WTC11 (cell line): ENCODE data around the gene CNP. TPM values are rescaled to one million over a fixed set of nuclear protein-coding genes. Genes with fewer than 3 reads are reported as not detected.

ENCODE experiments used
- ATAC-seq: fragments of 200-7000 bp; cut with Tn5 transposase; 2 replicates; pipeline ENCODE4 v1.10.0; 2021; ENCODE audit warnings: mild to moderate bottlenecking, moderate library complexity
- CTCF ChIA-PET: fragments of 300-600 bp; sonication (Branson Sonifier 250); formaldehyde crosslinking; loops from one replicate; lab custom pipeline; 2021; ENCODE audit warnings: antibody characterized with exemption; lab: Charles Lee
- POLR2A ChIA-PET: fragments of 350-600 bp; sonication (Branson Sonifier 250); formaldehyde crosslinking; loops from one replicate; lab custom pipeline; 2021; ENCODE audit warnings: antibody characterized with exemption; lab: Charles Lee
- DNase-seq: peaks from one replicate; pipeline ENCODE4 v3.0.0; 2021; ENCODE audit warnings: low spot score
- H3K27ac Mint-ChIP-seq: 2 replicates; pipeline ENCODE4 v1.8.0; 2021; ENCODE audit warnings: mixed read lengths
- H3K27me3 Mint-ChIP-seq: 2 replicates; pipeline ENCODE4 v1.8.0; 2021; ENCODE audit warnings: low read depth, mild to moderate bottlenecking, moderate library complexity, mixed read lengths
- H3K36me3 Mint-ChIP-seq: 2 replicates; pipeline ENCODE4 v1.8.0; 2021; ENCODE audit warnings: mixed read lengths
- H3K4me1 Mint-ChIP-seq: 2 replicates; pipeline ENCODE4 v1.8.0; 2022; ENCODE audit warnings: mixed read lengths
- H3K4me3 Mint-ChIP-seq: 2 replicates; pipeline ENCODE4 v1.8.0; 2021; ENCODE audit warnings: mild to moderate bottlenecking, moderate library complexity, mixed read lengths
- H3K9me3 Mint-ChIP-seq: 2 replicates; pipeline ENCODE4 v1.8.0; 2021; ENCODE audit warnings: mixed read lengths
- CREB1 ChIP-seq: sonication (generic); formaldehyde crosslinking; IDR thresholded peaks from 2 replicates; pipeline ENCODE4 v1.8.0; 2023; ENCODE audit warnings: mild to moderate bottlenecking, missing genetic modification reagents
- FOXK1 ChIP-seq: sonication (generic); formaldehyde crosslinking; IDR thresholded peaks from 2 replicates; pipeline ENCODE4 v1.8.0; 2022; ENCODE audit warnings: mild to moderate bottlenecking, moderate library complexity, missing genetic modification reagents
- FOXP1 ChIP-seq: sonication (generic); formaldehyde crosslinking; IDR thresholded peaks from 2 replicates; pipeline ENCODE4 v1.8.0; 2022; ENCODE audit warnings: missing genetic modification reagents, mild to moderate bottlenecking, moderate library complexity, borderline replicate concordance
- GRHL2 ChIP-seq: fragments of 250-450 bp; sonication (Bioruptor Pico); IDR thresholded peaks from 2 replicates; pipeline ENCODE4 v1.8.0; 2022; ENCODE audit warnings: mild to moderate bottlenecking, moderate library complexity; ENCODE audit not compliant: insufficient replicate concordance, severe bottlenecking
- KAT7 ChIP-seq: sonication (generic); formaldehyde crosslinking; IDR thresholded peaks from 2 replicates; pipeline ENCODE4 v1.8.1; 2023; ENCODE audit warnings: missing genetic modification reagents, mild to moderate bottlenecking, borderline replicate concordance
- MXD4 ChIP-seq: fragments of 250-450 bp; sonication (Bioruptor Pico); IDR thresholded peaks from 2 replicates; pipeline ENCODE4 v1.8.0; 2021; ENCODE audit warnings: mild to moderate bottlenecking, moderate library complexity, borderline replicate concordance
- MYBL2 ChIP-seq: sonication (generic); formaldehyde crosslinking; IDR thresholded peaks from 2 replicates; pipeline ENCODE4 v1.8.1; 2023; ENCODE audit warnings: mild to moderate bottlenecking, moderate library complexity, missing genetic modification reagents
- NFE2L1 ChIP-seq: sonication (generic); formaldehyde crosslinking; IDR thresholded peaks from 2 replicates; pipeline ENCODE4 v1.8.1; 2023; ENCODE audit warnings: missing genetic modification reagents
- NR1H2 ChIP-seq: sonication (generic); formaldehyde crosslinking; IDR thresholded peaks from 2 replicates; pipeline ENCODE4 v1.9.0; 2021; ENCODE audit warnings: mild to moderate bottlenecking, moderate library complexity, missing genetic modification reagents
- PRRX2 ChIP-seq: fragments of 250-450 bp; sonication (Bioruptor Pico); IDR thresholded peaks from 2 replicates; pipeline ENCODE4 v1.8.0; 2021; ENCODE audit warnings: mild to moderate bottlenecking
- RELA ChIP-seq: sonication (generic); formaldehyde crosslinking; IDR thresholded peaks from 2 replicates; pipeline ENCODE4 v1.8.1; 2022; ENCODE audit warnings: missing genetic modification reagents, mild to moderate bottlenecking, borderline replicate concordance
- SOX15 ChIP-seq: fragments of 250-450 bp; sonication (Bioruptor Pico); IDR thresholded peaks from 2 replicates; pipeline ENCODE4 v1.9.0; 2021; ENCODE audit warnings: mild to moderate bottlenecking
- TEAD4 ChIP-seq: sonication (generic); formaldehyde crosslinking; IDR thresholded peaks from 2 replicates; pipeline ENCODE4 v1.8.0; 2022; ENCODE audit warnings: mild to moderate bottlenecking, missing genetic modification reagents
- ZNF138 ChIP-seq: sonication (generic); formaldehyde crosslinking; conservative IDR thresholded peaks from 2 replicates; pipeline ENCODE4 v1.8.1; 2022; ENCODE audit warnings: mild to moderate bottlenecking, moderate library complexity, missing genetic modification reagents
- ZNF263 ChIP-seq: sonication (generic); formaldehyde crosslinking; IDR thresholded peaks from 2 replicates; pipeline ENCODE4 v1.8.1; 2022; ENCODE audit warnings: low read depth, mild to moderate bottlenecking, moderate library complexity, missing genetic modification reagents
- ZNF396 ChIP-seq: fragments of 250-450 bp; sonication (Bioruptor Pico); IDR thresholded peaks from 2 replicates; pipeline ENCODE4 v1.8.0; 2021; ENCODE audit warnings: mild to moderate bottlenecking, moderate library complexity, borderline replicate concordance
- ZNF416 ChIP-seq: fragments of 250-450 bp; sonication (Bioruptor Pico); IDR thresholded peaks from 2 replicates; pipeline ENCODE4 v1.9.0; 2021; ENCODE audit warnings: mild to moderate bottlenecking, inconsistent platforms
- ZNF423 ChIP-seq: fragments of 250-450 bp; sonication (Bioruptor Pico); IDR thresholded peaks from 2 replicates; pipeline ENCODE4 v2.1.2; 2022; ENCODE audit warnings: mild to moderate bottlenecking, moderate library complexity
- total RNA-seq: library from RNA; stranded (reverse); gene quantifications from 3 replicates; pipeline ENCODE4 v1.2.3, GENCODE V29; 2021
- TF ChIP-seq, protein P1 (sequence below): sonication (generic); formaldehyde crosslinking; IDR thresholded peaks from 2 replicates; pipeline ENCODE4 v1.8.1; 2023; ENCODE audit warnings: mild to moderate bottlenecking, missing genetic modification reagents, moderate library complexity
- TF ChIP-seq, protein P2 (sequence below): fragments of 250-450 bp; sonication (Bioruptor Pico); IDR thresholded peaks from 2 replicates; pipeline ENCODE4 v1.9.0; 2021; ENCODE audit warnings: mild to moderate bottlenecking, borderline replicate concordance
- TF ChIP-seq, protein P3 (sequence below): sonication (generic); formaldehyde crosslinking; IDR thresholded peaks from 2 replicates; pipeline ENCODE4 v1.8.1; 2023; ENCODE audit warnings: mild to moderate bottlenecking, missing genetic modification reagents
- TF ChIP-seq, protein P4 (sequence below): sonication (generic); formaldehyde crosslinking; IDR thresholded peaks from 2 replicates; pipeline ENCODE4 v1.8.1; 2023; ENCODE audit warnings: mild to moderate bottlenecking, missing genetic modification reagents, moderate library complexity
- TF ChIP-seq, protein P5 (sequence below): sonication (generic); formaldehyde crosslinking; IDR thresholded peaks from 2 replicates; pipeline ENCODE4 v1.8.1; 2022; ENCODE audit warnings: mild to moderate bottlenecking, moderate library complexity, missing genetic modification reagents
- TF ChIP-seq, protein P6 (sequence below): sonication (generic); formaldehyde crosslinking; IDR thresholded peaks from 2 replicates; pipeline ENCODE4 v1.8.1; 2022; ENCODE audit warnings: mild to moderate bottlenecking, missing genetic modification reagents, moderate library complexity, borderline replicate concordance

Gene CNP
- total RNA-seq, 1 experiment from 2014 or later, result 52.5 TPM

DNA sequence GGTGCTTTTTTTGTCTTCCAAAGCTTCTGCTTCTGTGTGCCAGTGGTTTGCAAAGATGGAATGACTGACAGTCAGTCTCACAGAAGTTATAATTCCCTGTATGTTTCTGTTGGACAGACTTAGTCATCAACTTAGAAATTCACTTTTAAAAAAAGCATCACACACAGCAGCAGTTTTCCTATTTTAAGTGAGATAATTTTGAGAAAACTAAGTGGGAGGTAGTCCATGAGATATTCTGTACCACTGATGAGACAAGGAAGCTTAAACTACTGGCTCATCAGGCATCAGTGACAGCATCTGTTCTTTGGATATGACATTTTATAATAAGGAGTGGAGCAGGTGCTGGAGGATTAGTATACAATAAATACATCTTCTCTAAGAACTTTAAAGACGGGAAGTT, 20.0 kb downstream of the CNP start:
- Mint-ChIP-seq H3K4me1 (no peaks in the 10 kb centered on the region), H3K9me3 (0 out of 2 replicates have a peak, but pooled peaks cover under 1% of the 10 kb centered on the region), H3K4me3 (no peak overlapping the region), H3K27ac (no peak overlapping the region), H3K27me3 (no peaks in the 10 kb centered on the region), H3K36me3 (peaks cover 89% of the 10 kb centered on the region)
- ATAC-seq (no peak), DNase-seq (no peak)
- ChIA-PET POLR2A (no interaction called here), CTCF (no interaction called here)
- TF ChIP-seq, protein P1, sequence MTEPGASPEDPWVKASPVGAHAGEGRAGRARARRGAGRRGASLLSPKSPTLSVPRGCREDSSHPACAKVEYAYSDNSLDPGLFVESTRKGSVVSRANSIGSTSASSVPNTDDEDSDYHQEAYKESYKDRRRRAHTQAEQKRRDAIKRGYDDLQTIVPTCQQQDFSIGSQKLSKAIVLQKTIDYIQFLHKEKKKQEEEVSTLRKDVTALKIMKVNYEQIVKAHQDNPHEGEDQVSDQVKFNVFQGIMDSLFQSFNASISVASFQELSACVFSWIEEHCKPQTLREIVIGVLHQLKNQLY (CRISPR knock-in tag), result no peak
- TF ChIP-seq ZNF396 (CRISPR knock-in tag) (no peak), ZNF263 (CRISPR knock-in tag) (no peak), RELA (CRISPR knock-in tag) (no peak)

DNA sequence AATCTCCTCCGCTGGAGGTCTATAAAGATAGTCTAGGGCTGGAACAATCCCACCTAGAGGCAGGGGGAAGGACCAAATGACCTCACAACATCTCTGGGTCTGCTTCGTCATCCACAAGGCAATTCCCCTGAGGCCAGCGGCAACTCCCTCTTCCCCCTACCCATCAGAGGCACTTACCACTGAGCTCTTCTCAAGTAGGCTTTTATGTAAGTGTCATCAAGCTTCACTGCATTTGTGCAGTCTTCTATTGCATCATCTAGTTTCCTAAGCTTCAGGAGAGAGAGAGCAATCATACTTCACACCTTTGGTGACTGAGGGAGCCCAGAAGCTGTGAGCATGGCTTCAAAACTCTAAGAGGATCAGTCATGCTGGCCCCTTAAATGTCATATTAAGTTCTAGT, 21.0 kb downstream of the CNP start:
- no peak overlapping the region for H3K27ac Mint-ChIP-seq
- H3K27me3 Mint-ChIP-seq, result no peaks in the 10 kb centered on the region
- ChIA-PET POLR2A (no interaction called here), CTCF (interaction anchor here (1.1 kb wide), 1 partner anchor 22 kb away, joined by 3 read pairs; no protein-coding TSS in a partner anchor)
- DNase-seq (no peak), ATAC-seq (no peak)
- no peak overlapping the region for H3K4me3 Mint-ChIP-seq
- no peaks in the 10 kb centered on the region for H3K4me1 Mint-ChIP-seq
- TF ChIP-seq, protein P2, sequence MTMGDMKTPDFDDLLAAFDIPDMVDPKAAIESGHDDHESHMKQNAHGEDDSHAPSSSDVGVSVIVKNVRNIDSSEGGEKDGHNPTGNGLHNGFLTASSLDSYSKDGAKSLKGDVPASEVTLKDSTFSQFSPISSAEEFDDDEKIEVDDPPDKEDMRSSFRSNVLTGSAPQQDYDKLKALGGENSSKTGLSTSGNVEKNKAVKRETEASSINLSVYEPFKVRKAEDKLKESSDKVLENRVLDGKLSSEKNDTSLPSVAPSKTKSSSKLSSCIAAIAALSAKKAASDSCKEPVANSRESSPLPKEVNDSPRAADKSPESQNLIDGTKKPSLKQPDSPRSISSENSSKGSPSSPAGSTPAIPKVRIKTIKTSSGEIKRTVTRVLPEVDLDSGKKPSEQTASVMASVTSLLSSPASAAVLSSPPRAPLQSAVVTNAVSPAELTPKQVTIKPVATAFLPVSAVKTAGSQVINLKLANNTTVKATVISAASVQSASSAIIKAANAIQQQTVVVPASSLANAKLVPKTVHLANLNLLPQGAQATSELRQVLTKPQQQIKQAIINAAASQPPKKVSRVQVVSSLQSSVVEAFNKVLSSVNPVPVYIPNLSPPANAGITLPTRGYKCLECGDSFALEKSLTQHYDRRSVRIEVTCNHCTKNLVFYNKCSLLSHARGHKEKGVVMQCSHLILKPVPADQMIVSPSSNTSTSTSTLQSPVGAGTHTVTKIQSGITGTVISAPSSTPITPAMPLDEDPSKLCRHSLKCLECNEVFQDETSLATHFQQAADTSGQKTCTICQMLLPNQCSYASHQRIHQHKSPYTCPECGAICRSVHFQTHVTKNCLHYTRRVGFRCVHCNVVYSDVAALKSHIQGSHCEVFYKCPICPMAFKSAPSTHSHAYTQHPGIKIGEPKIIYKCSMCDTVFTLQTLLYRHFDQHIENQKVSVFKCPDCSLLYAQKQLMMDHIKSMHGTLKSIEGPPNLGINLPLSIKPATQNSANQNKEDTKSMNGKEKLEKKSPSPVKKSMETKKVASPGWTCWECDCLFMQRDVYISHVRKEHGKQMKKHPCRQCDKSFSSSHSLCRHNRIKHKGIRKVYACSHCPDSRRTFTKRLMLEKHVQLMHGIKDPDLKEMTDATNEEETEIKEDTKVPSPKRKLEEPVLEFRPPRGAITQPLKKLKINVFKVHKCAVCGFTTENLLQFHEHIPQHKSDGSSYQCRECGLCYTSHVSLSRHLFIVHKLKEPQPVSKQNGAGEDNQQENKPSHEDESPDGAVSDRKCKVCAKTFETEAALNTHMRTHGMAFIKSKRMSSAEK (CRISPR knock-in tag), result no peak
- no peak for TF ChIP-seq MYBL2
- no peak for TF ChIP-seq FOXP1 (CRISPR knock-in tag)
- no peak for TF ChIP-seq NFE2L1 (CRISPR knock-in tag)
- TF ChIP-seq, protein P3, sequence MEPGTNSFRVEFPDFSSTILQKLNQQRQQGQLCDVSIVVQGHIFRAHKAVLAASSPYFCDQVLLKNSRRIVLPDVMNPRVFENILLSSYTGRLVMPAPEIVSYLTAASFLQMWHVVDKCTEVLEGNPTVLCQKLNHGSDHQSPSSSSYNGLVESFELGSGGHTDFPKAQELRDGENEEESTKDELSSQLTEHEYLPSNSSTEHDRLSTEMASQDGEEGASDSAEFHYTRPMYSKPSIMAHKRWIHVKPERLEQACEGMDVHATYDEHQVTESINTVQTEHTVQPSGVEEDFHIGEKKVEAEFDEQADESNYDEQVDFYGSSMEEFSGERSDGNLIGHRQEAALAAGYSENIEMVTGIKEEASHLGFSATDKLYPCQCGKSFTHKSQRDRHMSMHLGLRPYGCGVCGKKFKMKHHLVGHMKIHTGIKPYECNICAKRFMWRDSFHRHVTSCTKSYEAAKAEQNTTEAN, result no peak
- TF ChIP-seq MXD4 (CRISPR knock-in tag), result no peak
- no peak for TF ChIP-seq ZNF416 (CRISPR knock-in tag)
- TF ChIP-seq ZNF138, result no peak
- no peak for TF ChIP-seq GRHL2 (CRISPR knock-in tag)
- peaks cover 88% of the 10 kb centered on the region for H3K36me3 Mint-ChIP-seq
- H3K9me3 Mint-ChIP-seq, result no peaks in the 10 kb centered on the region

DNA sequence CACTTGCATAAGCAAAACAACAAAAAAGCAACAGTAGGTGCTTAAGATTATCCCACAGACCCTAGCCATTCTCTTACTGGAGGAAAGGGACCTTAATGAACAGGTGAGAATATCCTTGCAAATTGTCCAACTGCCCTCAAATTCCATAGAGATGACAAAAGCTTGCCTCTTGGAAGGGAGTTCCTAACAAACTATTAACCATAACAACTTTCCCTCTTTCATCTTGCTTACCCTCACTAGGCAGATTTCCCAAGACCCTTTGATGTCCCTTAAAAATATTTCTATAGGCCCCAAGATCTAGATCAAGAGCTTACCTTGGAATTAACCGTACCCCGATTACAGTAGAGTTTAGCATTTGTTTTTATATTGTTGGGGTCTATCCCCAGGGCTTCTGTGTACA, 21.8 kb downstream of the CNP start:
- CTCF ChIA-PET, result interaction anchor here (1.1 kb wide), 1 partner anchor 21 kb away, joined by 3 read pairs; no protein-coding TSS in a partner anchor
- no peak for ATAC-seq
- Mint-ChIP-seq H3K27me3 (no peaks in the 10 kb centered on the region), H3K36me3 (peaks cover 89% of the 10 kb centered on the region), H3K9me3 (no peaks in the 10 kb centered on the region), H3K4me1 (no peaks in the 10 kb centered on the region), H3K27ac (no peak overlapping the region), H3K4me3 (no peak overlapping the region)
- POLR2A ChIA-PET, result no interaction called here
- no peak for DNase-seq
- TF ChIP-seq PRRX2 (CRISPR knock-in tag), result no peak
- no peak for TF ChIP-seq NR1H2
- TF ChIP-seq, protein P4, sequence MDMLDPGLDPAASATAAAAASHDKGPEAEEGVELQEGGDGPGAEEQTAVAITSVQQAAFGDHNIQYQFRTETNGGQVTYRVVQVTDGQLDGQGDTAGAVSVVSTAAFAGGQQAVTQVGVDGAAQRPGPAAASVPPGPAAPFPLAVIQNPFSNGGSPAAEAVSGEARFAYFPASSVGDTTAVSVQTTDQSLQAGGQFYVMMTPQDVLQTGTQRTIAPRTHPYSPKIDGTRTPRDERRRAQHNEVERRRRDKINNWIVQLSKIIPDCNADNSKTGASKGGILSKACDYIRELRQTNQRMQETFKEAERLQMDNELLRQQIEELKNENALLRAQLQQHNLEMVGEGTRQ (CRISPR knock-in tag), result no peak
- no peak for TF ChIP-seq GRHL2 (CRISPR knock-in tag)
- no peak for TF ChIP-seq SOX15 (CRISPR knock-in tag)
- TF ChIP-seq FOXK1 (CRISPR knock-in tag), result no peak
- no peak for TF ChIP-seq ZNF263 (CRISPR knock-in tag)
- no peak for TF ChIP-seq KAT7 (CRISPR knock-in tag)
- TF ChIP-seq CREB1, result no peak
- TF ChIP-seq TEAD4 (CRISPR knock-in tag), result no peak
- TF ChIP-seq, protein P5, sequence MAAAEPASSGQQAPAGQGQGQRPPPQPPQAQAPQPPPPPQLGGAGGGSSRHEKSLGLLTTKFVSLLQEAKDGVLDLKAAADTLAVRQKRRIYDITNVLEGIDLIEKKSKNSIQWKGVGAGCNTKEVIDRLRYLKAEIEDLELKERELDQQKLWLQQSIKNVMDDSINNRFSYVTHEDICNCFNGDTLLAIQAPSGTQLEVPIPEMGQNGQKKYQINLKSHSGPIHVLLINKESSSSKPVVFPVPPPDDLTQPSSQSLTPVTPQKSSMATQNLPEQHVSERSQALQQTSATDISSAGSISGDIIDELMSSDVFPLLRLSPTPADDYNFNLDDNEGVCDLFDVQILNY (CRISPR knock-in tag), result no peak
- TF ChIP-seq ZNF423 (CRISPR knock-in tag), result no peak
- TF ChIP-seq, protein P6, sequence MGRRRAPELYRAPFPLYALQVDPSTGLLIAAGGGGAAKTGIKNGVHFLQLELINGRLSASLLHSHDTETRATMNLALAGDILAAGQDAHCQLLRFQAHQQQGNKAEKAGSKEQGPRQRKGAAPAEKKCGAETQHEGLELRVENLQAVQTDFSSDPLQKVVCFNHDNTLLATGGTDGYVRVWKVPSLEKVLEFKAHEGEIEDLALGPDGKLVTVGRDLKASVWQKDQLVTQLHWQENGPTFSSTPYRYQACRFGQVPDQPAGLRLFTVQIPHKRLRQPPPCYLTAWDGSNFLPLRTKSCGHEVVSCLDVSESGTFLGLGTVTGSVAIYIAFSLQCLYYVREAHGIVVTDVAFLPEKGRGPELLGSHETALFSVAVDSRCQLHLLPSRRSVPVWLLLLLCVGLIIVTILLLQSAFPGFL (CRISPR knock-in tag), result no peak
